Caco-2 (cell line): ENCODE data around the gene OR4D11. TPM values are rescaled to one million over a fixed set of nuclear protein-coding genes. Genes with fewer than 3 reads are reported as not detected.
A peak's percentile ranks its signal among the peaks of the same experiment; 100 is the strongest.

Source experiments
- BruUV-seq: library from RNA; stranded (reverse); fragments of 400-500 nt; replicated peaks from 2 replicates; lab custom pipeline; 2021; lab: Mats Ljungman, UMichigan
- CTCF ChIA-PET: fragments of 300-600 bp; sonication (Branson Sonifier 250); formaldehyde crosslinking; loops from one replicate; lab custom pipeline; 2022; ENCODE audit warnings: antibody characterized with exemption; lab: Charles Lee
- POLR2A ChIA-PET: fragments of 300-600 bp; sonication (Branson Sonifier 250); formaldehyde crosslinking; loops from one replicate; lab custom pipeline; 2022; ENCODE audit warnings: antibody characterized with exemption; lab: Charles Lee
- DNase-seq, 2 experiments: peaks; one replicate each; pipeline versions ENCODE4 v3.0.0 to v3.0.0-alpha.2; 2020 to 2022
- H3K27me3 ChIP-seq: replicated peaks from 2 replicates; pipeline ENCODE4 v1.6.0; 2011; ENCODE audit warnings: low read length; ENCODE audit not compliant: control insufficient read depth, insufficient read depth
- H3K36me3 ChIP-seq: 2 replicates; pipeline ENCODE4 v1.5.1; 2011; ENCODE audit warnings: low read length; ENCODE audit not compliant: control insufficient read depth, insufficient read depth
- H3K4me1 ChIP-seq: fragments of 250-450 bp; sonication (Bioruptor Pico); 2 replicates; pipeline ENCODE4 v1.5.1; 2020; ENCODE audit warnings: mild to moderate bottlenecking
- H3K4me3 ChIP-seq: 2 replicates; pipeline ENCODE4 v1.5.1; 2011; ENCODE audit warnings: low read depth, mild to moderate bottlenecking, control low read depth, low read length
- H3K9me3 ChIP-seq: fragments of 250-450 bp; sonication (Bioruptor Pico); 2 replicates; pipeline ENCODE4 v1.5.1; 2020; ENCODE audit warnings: mild to moderate bottlenecking, moderate library complexity
- H3K27ac Mint-ChIP-seq: one replicate; pipeline ENCODE4 v1.8.0; 2022; ENCODE audit warnings: mixed read lengths; ENCODE audit not compliant: unreplicated experiment
- H3K27me3 Mint-ChIP-seq: one replicate; pipeline ENCODE4 v1.8.0; 2022; ENCODE audit warnings: mixed read lengths; ENCODE audit not compliant: insufficient read depth, unreplicated experiment
- H3K36me3 Mint-ChIP-seq: one replicate; pipeline ENCODE4 v1.8.0; 2022; ENCODE audit warnings: mild to moderate bottlenecking, mixed read lengths; ENCODE audit not compliant: insufficient read depth, unreplicated experiment
- H3K4me1 Mint-ChIP-seq: one replicate; pipeline ENCODE4 v1.8.0; 2022; ENCODE audit warnings: low read depth, mixed read lengths; ENCODE audit not compliant: unreplicated experiment
- H3K4me3 Mint-ChIP-seq: one replicate; pipeline ENCODE4 v1.8.0; 2022; ENCODE audit warnings: mild to moderate bottlenecking, moderate library complexity, mixed read lengths; ENCODE audit not compliant: unreplicated experiment
- H3K9me3 Mint-ChIP-seq: one replicate; pipeline ENCODE4 v1.8.0; 2022; ENCODE audit warnings: mixed read lengths; ENCODE audit not compliant: unreplicated experiment
- intact Hi-C: fragments of 100-400 bp; cut with micrococcal nuclease; formaldehyde crosslinking; loops from one replicate; pipeline ENCODE4 v1.10.0; 2022; ENCODE audit not compliant: unreplicated experiment
- total RNA-seq: library from RNA; stranded (reverse); gene quantifications from 2 replicates; pipeline ENCODE4 v1.2.3, GENCODE V29; 2022
- TF ChIP-seq, protein P1 (sequence below), 2 experiments: fragments of 200-600 bp in 1 of 2; IDR thresholded peaks; 1 replicate in 1 of 2; 2 replicates in 1 of 2; pipeline versions ENCODE4 v1.5.1 to v1.8.0; 2011 to 2022; ENCODE audit warnings: antibody characterized with exemption in 1 of 2, control low read depth in 1 of 2, inconsistent platforms in 1 of 2, low read depth in 1 of 2, low read length in 1 of 2, mild to moderate bottlenecking in 1 of 2, moderate library complexity in 1 of 2; ENCODE audit not compliant: insufficient read depth in 1 of 2, severe bottlenecking in 1 of 2, unreplicated experiment in 1 of 2

OR4D11 gene
- total RNA-seq, 1 experiment from 2014 or later = not detected

DNA sequence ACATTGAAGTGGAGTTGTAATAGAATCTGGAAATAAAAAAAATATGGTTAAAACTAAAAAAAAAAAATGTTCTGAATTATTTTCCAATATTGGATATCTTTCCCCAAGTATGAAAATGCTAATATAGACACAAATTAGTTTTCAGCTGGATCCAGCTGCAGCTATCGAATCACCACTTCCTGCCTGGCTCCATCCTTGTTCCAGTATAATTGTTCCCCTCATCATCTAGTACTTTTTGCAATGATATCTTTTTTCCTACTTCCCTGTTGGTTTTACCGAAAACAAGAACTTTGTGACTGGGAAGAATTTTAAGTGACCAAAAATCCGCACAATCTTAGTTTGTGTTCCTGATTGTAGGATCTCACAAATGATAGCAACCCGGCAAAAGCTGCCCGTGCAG is 17.4 kb downstream of the OR4D11 start:
- BruUV-seq = no TSS peak
- H3K27me3 Mint-ChIP-seq = peaks cover 19% of the 10 kb centered on the region
- no peak overlapping the region for H3K4me3 Mint-ChIP-seq
- Histone ChIP-seq H3K27me3 (no peaks in the 10 kb centered on the region; the same call in 1 of the 2 replicates), H3K36me3 (no peaks in the 10 kb centered on the region), H3K4me3 (no peak overlapping the region), H3K9me3 (no peaks in the 10 kb centered on the region), H3K4me1 (no peaks in the 10 kb centered on the region)
- CTCF ChIA-PET = interaction anchor here (0.6 kb wide), 1 partner anchor 517 kb away, joined by 4 read pairs; no protein-coding TSS in a partner anchor
- no peaks in the 10 kb centered on the region for H3K4me1 Mint-ChIP-seq
- POLR2A ChIA-PET = no interaction called here
- H3K27ac Mint-ChIP-seq = no peak overlapping the region
- TF ChIP-seq, protein P1, sequence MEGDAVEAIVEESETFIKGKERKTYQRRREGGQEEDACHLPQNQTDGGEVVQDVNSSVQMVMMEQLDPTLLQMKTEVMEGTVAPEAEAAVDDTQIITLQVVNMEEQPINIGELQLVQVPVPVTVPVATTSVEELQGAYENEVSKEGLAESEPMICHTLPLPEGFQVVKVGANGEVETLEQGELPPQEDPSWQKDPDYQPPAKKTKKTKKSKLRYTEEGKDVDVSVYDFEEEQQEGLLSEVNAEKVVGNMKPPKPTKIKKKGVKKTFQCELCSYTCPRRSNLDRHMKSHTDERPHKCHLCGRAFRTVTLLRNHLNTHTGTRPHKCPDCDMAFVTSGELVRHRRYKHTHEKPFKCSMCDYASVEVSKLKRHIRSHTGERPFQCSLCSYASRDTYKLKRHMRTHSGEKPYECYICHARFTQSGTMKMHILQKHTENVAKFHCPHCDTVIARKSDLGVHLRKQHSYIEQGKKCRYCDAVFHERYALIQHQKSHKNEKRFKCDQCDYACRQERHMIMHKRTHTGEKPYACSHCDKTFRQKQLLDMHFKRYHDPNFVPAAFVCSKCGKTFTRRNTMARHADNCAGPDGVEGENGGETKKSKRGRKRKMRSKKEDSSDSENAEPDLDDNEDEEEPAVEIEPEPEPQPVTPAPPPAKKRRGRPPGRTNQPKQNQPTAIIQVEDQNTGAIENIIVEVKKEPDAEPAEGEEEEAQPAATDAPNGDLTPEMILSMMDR (IDR thresholded peaks at IDR 0.05; ENCODE audit: insufficient read depth in 1 of 2, low read depth in 1 of 2, low read length in 1 of 2, severe bottlenecking in 1 of 2, unreplicated experiment in 1 of 2) = no peak
- intact Hi-C loops = no loop called here
- H3K9me3 Mint-ChIP-seq = no peaks in the 10 kb centered on the region
- no peaks in the 10 kb centered on the region for H3K36me3 Mint-ChIP-seq
- no peak for DNase-seq

DNA sequence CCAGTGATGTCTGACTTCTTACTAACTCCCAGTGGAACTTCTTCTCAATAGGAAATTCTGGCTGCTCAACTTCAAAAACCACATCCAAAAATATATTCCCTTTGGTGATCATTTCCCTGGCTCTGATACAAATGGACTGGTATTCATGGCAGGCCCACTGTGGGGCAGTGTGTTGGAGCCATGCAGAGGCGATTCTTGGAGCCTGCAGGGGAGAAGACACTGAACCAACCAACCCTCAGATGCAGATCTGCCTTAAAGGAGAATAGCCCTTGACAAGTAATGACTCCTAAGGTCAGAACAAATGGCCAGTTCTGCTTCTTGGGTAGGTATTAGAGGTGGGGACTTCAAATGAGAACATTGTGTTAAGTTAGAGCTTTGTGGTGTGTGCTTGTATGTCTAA is 20.2 kb downstream of the OR4D11 start:
- H3K4me1 Mint-ChIP-seq = peaks cover 3% of the 10 kb centered on the region
- Histone ChIP-seq H3K9me3 (no peaks in the 10 kb centered on the region), H3K36me3 (no peaks in the 10 kb centered on the region), H3K27me3 (no peaks in the 10 kb centered on the region; the same call in 1 of the 2 replicates), H3K4me1 (no peaks in the 10 kb centered on the region), H3K4me3 (no peak overlapping the region)
- no peak overlapping the region for H3K27ac Mint-ChIP-seq
- TF ChIP-seq, protein P1 (IDR thresholded peaks at IDR 0.05; ENCODE audit: insufficient read depth in 1 of 2, low read depth in 1 of 2, low read length in 1 of 2, severe bottlenecking in 1 of 2, unreplicated experiment in 1 of 2) = peak in 1 of 2 experiments; percentile 45
- H3K4me3 Mint-ChIP-seq = no peak overlapping the region
- BruUV-seq = no TSS peak
- no peaks in the 10 kb centered on the region for H3K9me3 Mint-ChIP-seq
- POLR2A ChIA-PET = no interaction called here
- intact Hi-C loops = no loop called here
- CTCF ChIA-PET = interaction anchor here (0.7 kb wide), 1 partner anchor 332 kb away, joined by 6 read pairs; no protein-coding TSS in a partner anchor
- no peaks in the 10 kb centered on the region for H3K36me3 Mint-ChIP-seq
- peak in 1 of 2 experiments; percentile 34 for DNase-seq
- H3K27me3 Mint-ChIP-seq = peaks cover 14% of the 10 kb centered on the region

DNA sequence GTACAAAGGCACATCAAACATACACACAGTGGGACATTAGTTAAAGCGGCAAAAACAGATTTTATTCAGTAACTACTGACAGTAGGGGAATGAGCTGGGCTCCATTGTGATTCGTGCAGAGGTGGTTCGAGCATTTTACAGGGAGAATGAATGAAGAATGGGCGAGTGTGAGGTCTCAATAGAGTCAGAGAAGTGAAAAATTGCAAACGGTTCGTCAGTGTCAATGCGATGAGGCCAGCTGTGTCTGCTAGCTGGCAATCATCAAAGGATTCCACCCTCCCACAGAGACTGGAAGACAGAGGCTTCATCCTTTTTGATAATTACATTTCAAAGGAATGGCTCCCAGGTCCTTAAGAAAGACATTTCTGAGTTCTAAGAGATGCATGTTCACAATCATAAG is 25.3 kb downstream of the OR4D11 start:
- no peaks in the 10 kb centered on the region for H3K27me3 ChIP-seq
- intact Hi-C loops = no loop called here
- Mint-ChIP-seq H3K4me1 (peaks cover 5% of the 10 kb centered on the region), H3K4me3 (no peak overlapping the region), H3K27ac (no peak overlapping the region), H3K27me3 (peaks cover 6% of the 10 kb centered on the region), H3K9me3 (peaks cover 10% of the 10 kb centered on the region), H3K36me3 (no peaks in the 10 kb centered on the region)
- H3K36me3 ChIP-seq = no peaks in the 10 kb centered on the region
- BruUV-seq = no TSS peak
- DNase-seq = no peak
- no peaks in the 10 kb centered on the region for H3K9me3 ChIP-seq
- CTCF ChIA-PET = no interaction called here
- H3K4me1 ChIP-seq = no peaks in the 10 kb centered on the region
- H3K4me3 ChIP-seq = no peak overlapping the region
- TF ChIP-seq, protein P1 (IDR thresholded peaks at IDR 0.05; ENCODE audit: insufficient read depth in 1 of 2, low read depth in 1 of 2, low read length in 1 of 2, severe bottlenecking in 1 of 2, unreplicated experiment in 1 of 2) = no peak
- POLR2A ChIA-PET = no interaction called here
